CD4-positive, CD25-positive, alpha-beta regulatory T cell (primary cell): ENCODE data around the gene APOBEC2. TPM values are rescaled to one million over a fixed set of nuclear protein-coding genes. Genes with fewer than 3 reads are reported as not detected.
A peak's percentile ranks its signal among the peaks of the same experiment; 100 is the strongest.

Experiments used
- ATAC-seq, 2 donors: fragments of 150-1000 bp; cut with Tn5 transposase; one replicate each; pipeline ENCODE4 v1.10.0; 2021; ENCODE audit warnings: low read depth in 2 of 2, moderate number of reproducible peaks in 2 of 2, moderate library complexity in 1 of 2
- DNase-seq, 3 donors: peaks; one replicate each; pipeline versions ENCODE4 v3.0.0 to v3.0.0-alpha.2; 2012 to 2022; ENCODE audit warnings: mixed read lengths in 1 of 3
- H3K27ac ChIP-seq: one replicate; pipeline ENCODE4 v1.7.0; 2013; ENCODE audit warnings: mild to moderate bottlenecking, low read length; ENCODE audit not compliant: insufficient read depth, poor library complexity, severe bottlenecking
- H3K27me3 ChIP-seq: one replicate; pipeline ENCODE4 v1.7.0; 2013; ENCODE audit warnings: low read length; ENCODE audit not compliant: control insufficient read depth, insufficient read depth
- H3K36me3 ChIP-seq: one replicate; pipeline ENCODE4 v1.7.0; 2013; ENCODE audit warnings: mild to moderate bottlenecking, low read length, moderate library complexity; ENCODE audit not compliant: control insufficient read depth, insufficient read depth
- H3K4me1 ChIP-seq: 2 replicates; pipeline ENCODE4 v1.7.0; 2013; ENCODE audit warnings: mild to moderate bottlenecking, low read length; ENCODE audit not compliant: insufficient read depth, control insufficient read depth, poor library complexity, severe bottlenecking
- H3K4me3 ChIP-seq: one replicate; pipeline ENCODE4 v1.7.0; 2013; ENCODE audit warnings: low read depth, mild to moderate bottlenecking, low read length, moderate library complexity
- H3K9me3 ChIP-seq, 2 experiments: 1 replicate in 1 of 2; 2 replicates in 1 of 2; pipeline ENCODE4 v1.7.0; 2013; ENCODE audit warnings: low read length in 2 of 2, mild to moderate bottlenecking in 1 of 2, moderate library complexity in 1 of 2; ENCODE audit not compliant: control insufficient read depth in 2 of 2
- H3K27ac Mint-ChIP-seq, 3 donors: one replicate each; pipeline ENCODE4 v1.8.0; 2020 to 2022; ENCODE audit warnings: mild to moderate bottlenecking in 3 of 3, mixed read lengths in 3 of 3, moderate library complexity in 2 of 3
- H3K27me3 Mint-ChIP-seq: one replicate; pipeline ENCODE4 v1.8.0; 2022; ENCODE audit warnings: mild to moderate bottlenecking, mixed read lengths
- H3K36me3 Mint-ChIP-seq: one replicate; pipeline ENCODE4 v1.8.0; 2020; ENCODE audit warnings: mixed read lengths
- H3K4me1 Mint-ChIP-seq, 4 donors: one replicate each; pipeline ENCODE4 v1.8.0; 2020 to 2022; ENCODE audit warnings: mixed read lengths in 4 of 4, mild to moderate bottlenecking in 1 of 4
- H3K4me3 Mint-ChIP-seq, 4 donors: one replicate each; pipeline ENCODE4 v1.8.0; 2020 to 2022; ENCODE audit warnings: mild to moderate bottlenecking in 4 of 4, mixed read lengths in 4 of 4, moderate library complexity in 3 of 4
- H3K9me3 Mint-ChIP-seq, 7 donors: one replicate each; pipeline ENCODE4 v1.8.0; 2020 to 2022; ENCODE audit warnings: mixed read lengths in 7 of 7, mild to moderate bottlenecking in 3 of 7, moderate library complexity in 2 of 7
- polyA plus RNA-seq, 4 donors: library from polyadenylated mRNA; unstranded; fragments of 300-500 nt; fragmentation: Illumina TruSeq; gene quantifications; one replicate each; pipeline ENCODE4 v1.2.3, GENCODE V29; 2021
- total RNA-seq: library from RNA; stranded (reverse); gene quantifications from one replicate; pipeline ENCODE4 v1.2.3, GENCODE V29; 2022

APOBEC2 gene
- total and polyA plus RNA-seq, 5 donors from 2014 or later, result 0.67 to 1.1 (median 0.88) TPM; not detected in 1

- DNase-seq (no peak), ATAC-seq (no peak)
- H3K27me3 Mint-ChIP-seq, result no peaks in the 10 kb centered on the region
- no peak overlapping the region for H3K27ac Mint-ChIP-seq
- Histone ChIP-seq H3K27me3 (no peaks in the 10 kb centered on the region), H3K9me3 (no peaks in the 10 kb centered on the region), H3K27ac (no peak overlapping the region), H3K4me3 (no peak overlapping the region), H3K4me1 (no peaks in the 10 kb centered on the region), H3K36me3 (peaks cover 2% of the 10 kb centered on the region)
- peaks cover 0 to 4% (median 2%) of the 10 kb centered on the region in 4 donors for H3K4me1 Mint-ChIP-seq
- no peak overlapping the region for H3K4me3 Mint-ChIP-seq
- no peaks in the 10 kb centered on the region for H3K9me3 Mint-ChIP-seq
- H3K36me3 Mint-ChIP-seq, result peaks cover 30% of the 10 kb centered on the region
Observed at GRCh38 chr6:41045664-41046063, 7.3 kb upstream of the APOBEC2 start.

- Mint-ChIP-seq H3K4me3 (no peak overlapping the region), H3K27me3 (no peaks in the 10 kb centered on the region), H3K36me3 (peaks cover 30% of the 10 kb centered on the region), H3K4me1 (peaks cover 0 to 6% (median 2%) of the 10 kb centered on the region in 4 donors), H3K27ac (no peak overlapping the region), H3K9me3 (no peaks in the 10 kb centered on the region)
- Histone ChIP-seq H3K9me3 (no peaks in the 10 kb centered on the region), H3K36me3 (peaks cover 2% of the 10 kb centered on the region), H3K4me1 (no peaks in the 10 kb centered on the region), H3K4me3 (no peak overlapping the region), H3K27me3 (no peaks in the 10 kb centered on the region), H3K27ac (no peak overlapping the region)
- DNase-seq (no peak), ATAC-seq (no peak)
Observed at GRCh38 chr6:41046084-41046483, 6.9 kb upstream of the APOBEC2 start.

GRCh38 chr6:41047306-41047705 is 5.7 kb upstream of the APOBEC2 start:
- H3K9me3 ChIP-seq, result no peaks in the 10 kb centered on the region
- H3K4me3 ChIP-seq, result no peak overlapping the region

GRCh38 chr6:41047745-41048732 is 5.0 kb upstream of the APOBEC2 start:
- no peak for DNase-seq

More at GRCh38 chr6:41047306-41047705, 5.7 kb upstream of the APOBEC2 start:
- peaks cover 7 to 18% (median 9%) of the 10 kb centered on the region in 4 donors for H3K4me1 Mint-ChIP-seq
- no peaks in the 10 kb centered on the region for H3K27me3 Mint-ChIP-seq
- H3K4me1 ChIP-seq, result peaks cover 10% of the 10 kb centered on the region
- H3K36me3 ChIP-seq, result peaks cover 2% of the 10 kb centered on the region
- peaks cover 26% of the 10 kb centered on the region for H3K36me3 Mint-ChIP-seq
- no peaks in the 10 kb centered on the region for H3K9me3 Mint-ChIP-seq
- DNase-seq, result no peak
- H3K27ac Mint-ChIP-seq, result no peak overlapping the region
- no peaks in the 10 kb centered on the region for H3K27me3 ChIP-seq
- H3K4me3 Mint-ChIP-seq, result no peak overlapping the region
- H3K27ac ChIP-seq, result no peak overlapping the region
- ATAC-seq, result no peak

GRCh38 chr6:41049521-41049920 is 3.5 kb upstream of the APOBEC2 start:
- Histone ChIP-seq H3K9me3 (no peaks in the 10 kb centered on the region), H3K27me3 (no peaks in the 10 kb centered on the region), H3K4me3 (no peak overlapping the region), H3K36me3 (peaks cover 2% of the 10 kb centered on the region), H3K27ac (no peak overlapping the region), H3K4me1 (peaks cover 16% of the 10 kb centered on the region)
- Mint-ChIP-seq H3K4me1 (peaks cover 7 to 27% (median 13%) of the 10 kb centered on the region in 4 donors), H3K9me3 (no peaks in the 10 kb centered on the region), H3K4me3 (no peak overlapping the region), H3K27me3 (no peaks in the 10 kb centered on the region), H3K27ac (peak overlapping the region in 1 of 3 donors; percentile 46), H3K36me3 (peaks cover 23% of the 10 kb centered on the region)
- ATAC-seq, result no peak
- DNase-seq, result no peak

More at GRCh38 chr6:41047745-41048732, 5.0 kb upstream of the APOBEC2 start:
- Histone ChIP-seq H3K4me1 (peaks cover 16% of the 10 kb centered on the region), H3K27me3 (no peaks in the 10 kb centered on the region), H3K36me3 (peaks cover 2% of the 10 kb centered on the region), H3K27ac (no peak overlapping the region), H3K4me3 (no peak overlapping the region), H3K9me3 (no peaks in the 10 kb centered on the region)
- no peaks in the 10 kb centered on the region for H3K27me3 Mint-ChIP-seq
- no peak for ATAC-seq
- H3K9me3 Mint-ChIP-seq, result no peaks in the 10 kb centered on the region
- H3K4me3 Mint-ChIP-seq, result no peak overlapping the region
- peaks cover 23% of the 10 kb centered on the region for H3K36me3 Mint-ChIP-seq
- peaks cover 7 to 25% (median 12%) of the 10 kb centered on the region in 4 donors for H3K4me1 Mint-ChIP-seq
- H3K27ac Mint-ChIP-seq, result no peak overlapping the region

GRCh38 chr6:41049955-41050354 is 3.0 kb upstream of the APOBEC2 start:
- DNase-seq, result no peak
- Mint-ChIP-seq H3K27ac (no peak overlapping the region), H3K9me3 (no peaks in the 10 kb centered on the region), H3K4me3 (no peak overlapping the region), H3K36me3 (peaks cover 23% of the 10 kb centered on the region), H3K4me1 (peaks cover 7 to 27% (median 13%) of the 10 kb centered on the region in 4 donors), H3K27me3 (no peaks in the 10 kb centered on the region)
- no peak for ATAC-seq
- H3K4me3 ChIP-seq, result no peak overlapping the region
- no peaks in the 10 kb centered on the region for H3K27me3 ChIP-seq
- H3K27ac ChIP-seq, result no peak overlapping the region
- H3K36me3 ChIP-seq, result peaks cover 2% of the 10 kb centered on the region
- H3K4me1 ChIP-seq, result peaks cover 16% of the 10 kb centered on the region
- H3K9me3 ChIP-seq, result no peaks in the 10 kb centered on the region

- Mint-ChIP-seq H3K27me3 (no peaks in the 10 kb centered on the region), H3K9me3 (no peaks in the 10 kb centered on the region), H3K27ac (peak overlapping the region in 1 of 3 donors; percentile 36), H3K4me3 (no peak overlapping the region), H3K4me1 (peaks cover 7 to 27% (median 13%) of the 10 kb centered on the region in 4 donors), H3K36me3 (peaks cover 26% of the 10 kb centered on the region)
- H3K4me1 ChIP-seq, result peaks cover 16% of the 10 kb centered on the region
- no peak for ATAC-seq
- peaks cover 2% of the 10 kb centered on the region for H3K36me3 ChIP-seq
- H3K9me3 ChIP-seq, result no peaks in the 10 kb centered on the region
- H3K27ac ChIP-seq, result no peak overlapping the region
- no peak overlapping the region for H3K4me3 ChIP-seq
- no peaks in the 10 kb centered on the region for H3K27me3 ChIP-seq
- no peak for DNase-seq
Observed at GRCh38 chr6:41050536-41050935, 2.5 kb upstream of the APOBEC2 start.
